Prostate gland (tissue), 2 donors: ENCODE results near the gene RYR1.

Experiments used
- CTCF ChIP-seq, 4 experiments: fragments of 200-600 bp in 2 of 4; fragments of 450-650 bp in 2 of 4; sonication (generic) in 2 of 4; IDR thresholded peaks; 1 replicate in 3 of 4; 2 replicates in 1 of 4; pipeline ENCODE4 v1.5.1; 2016 to 2019; ENCODE audit warnings: antibody characterized with exemption in 4 of 4, mild to moderate bottlenecking in 2 of 4, moderate library complexity in 2 of 4
- POLR2A ChIP-seq: fragments of 450-650 bp; IDR thresholded peaks from one replicate; pipeline ENCODE4 v1.6.1; 2016; ENCODE audit warnings: antibody characterized with exemption, mild to moderate bottlenecking

- no peak for TF ChIP-seq POLR2A
- no peak for TF ChIP-seq CTCF (IDR thresholded peaks at IDR 0.05)
Observed at GRCh38 chr19:38550376-38550775, 116.9 kb downstream of the RYR1 start.
